Prostate gland (tissue), 2 donors: ENCODE results near the gene RECK. TPM values are rescaled to one million over a fixed set of nuclear protein-coding genes. Genes with fewer than 3 reads are reported as not detected.

ENCODE experiments used
- DNase-seq: peaks from one replicate; pipeline ENCODE4 v3.0.0-alpha.2; 2019; ENCODE audit warnings: low spot score
- H3K27ac ChIP-seq, 2 donors: fragments of 200-600 bp; sonication (generic); 2 replicates each; pipeline ENCODE4 v1.5.1; 2017 to 2019
- H3K27me3 ChIP-seq: fragments of 200-600 bp; sonication (generic); replicated peaks from 2 replicates; pipeline ENCODE4 v1.5.1; 2019; ENCODE audit not compliant: insufficient read depth
- H3K36me3 ChIP-seq, 2 donors: fragments of 200-600 bp; sonication (generic); 1 replicate in 1 of 2; 2 replicates in 1 of 2; pipeline versions ENCODE4 v1.5.1 to v1.8.1; 2017 to 2019
- H3K4me1 ChIP-seq: fragments of 200-600 bp; sonication (generic); replicated peaks from 2 replicates; pipeline ENCODE4 v1.5.1; 2019
- H3K4me3 ChIP-seq, 2 donors: fragments of 200-600 bp; sonication (generic); 2 replicates each; pipeline ENCODE4 v1.5.1; 2017 to 2019
- H3K9me3 ChIP-seq: fragments of 200-600 bp; sonication (generic); 2 replicates; pipeline ENCODE4 v1.5.1; 2017
- POLR2A ChIP-seq: fragments of 450-650 bp; IDR thresholded peaks from one replicate; pipeline ENCODE4 v1.6.1; 2016; ENCODE audit warnings: antibody characterized with exemption, mild to moderate bottlenecking
- POLR2AphosphoS5 ChIP-seq: sonication (generic); formaldehyde crosslinking; IDR thresholded peaks from one replicate; pipeline ENCODE4 v1.6.1; 2017; ENCODE audit warnings: antibody characterized with exemption
- WGBS: methylation state at CpG from one replicate; pipeline ENCODE4 v1.1.5; 2018; 5-methylcytosine and 5-hydroxymethylcytosine counted together
- intact Hi-C: fragments of 100-400 bp; cut with DNase I; formaldehyde crosslinking; loops from one replicate; pipeline ENCODE4 v1.14.2; 2022
- total RNA-seq, 2 donors: library from RNA; depleted of rRNA; stranded (reverse); fragments of >200 nt; gene quantifications; one replicate each; pipeline ENCODE4 v1.1.0, GENCODE V29; 2016
- TF ChIP-seq, protein P1 (sequence below), 4 experiments: fragments of 200-600 bp in 2 of 4; fragments of 450-650 bp in 2 of 4; sonication (generic) in 2 of 4; IDR thresholded peaks; 1 replicate in 3 of 4; 2 replicates in 1 of 4; pipeline ENCODE4 v1.5.1; 2016 to 2019; ENCODE audit warnings: antibody characterized with exemption in 4 of 4, mild to moderate bottlenecking in 2 of 4, moderate library complexity in 2 of 4

The RECK gene
- total RNA-seq, 2 donors from 2014 or later: 6.1 to 7.7 TPM

DNA sequence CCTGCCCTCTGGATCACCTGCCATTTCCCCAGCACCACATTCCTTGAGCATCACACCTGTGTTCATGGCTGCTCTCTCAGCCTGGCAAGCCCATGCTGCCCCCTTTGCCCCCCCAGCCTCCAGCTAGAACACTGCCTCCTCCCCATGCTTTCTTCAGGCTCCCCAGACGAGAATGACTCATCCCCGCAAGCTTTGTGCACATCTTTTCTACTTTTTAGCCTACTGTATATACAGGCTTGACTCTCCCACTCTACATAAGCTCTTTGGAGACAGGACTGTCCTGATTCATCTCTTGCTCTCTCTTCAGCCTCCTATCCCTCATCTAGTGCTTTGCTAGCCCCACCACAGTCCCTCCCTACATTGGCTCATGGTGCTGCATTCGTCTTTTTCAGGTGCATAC, 79.9 kb downstream of the RECK start:
- intact Hi-C loops: no loop called here
- Histone ChIP-seq H3K4me1 (no peaks in the 10 kb centered on the region), H3K36me3 (no peaks in the 10 kb centered on the region), H3K4me3 (no peak overlapping the region), H3K27ac (no peak overlapping the region), H3K9me3 (no peaks in the 10 kb centered on the region), H3K27me3 (no peaks in the 10 kb centered on the region)
- WGBS: 89% methylated on average over 3 of the region's 3 CpGs
- no peak for TF ChIP-seq POLR2AphosphoS5
- TF ChIP-seq POLR2A: no peak
- TF ChIP-seq, protein P1, sequence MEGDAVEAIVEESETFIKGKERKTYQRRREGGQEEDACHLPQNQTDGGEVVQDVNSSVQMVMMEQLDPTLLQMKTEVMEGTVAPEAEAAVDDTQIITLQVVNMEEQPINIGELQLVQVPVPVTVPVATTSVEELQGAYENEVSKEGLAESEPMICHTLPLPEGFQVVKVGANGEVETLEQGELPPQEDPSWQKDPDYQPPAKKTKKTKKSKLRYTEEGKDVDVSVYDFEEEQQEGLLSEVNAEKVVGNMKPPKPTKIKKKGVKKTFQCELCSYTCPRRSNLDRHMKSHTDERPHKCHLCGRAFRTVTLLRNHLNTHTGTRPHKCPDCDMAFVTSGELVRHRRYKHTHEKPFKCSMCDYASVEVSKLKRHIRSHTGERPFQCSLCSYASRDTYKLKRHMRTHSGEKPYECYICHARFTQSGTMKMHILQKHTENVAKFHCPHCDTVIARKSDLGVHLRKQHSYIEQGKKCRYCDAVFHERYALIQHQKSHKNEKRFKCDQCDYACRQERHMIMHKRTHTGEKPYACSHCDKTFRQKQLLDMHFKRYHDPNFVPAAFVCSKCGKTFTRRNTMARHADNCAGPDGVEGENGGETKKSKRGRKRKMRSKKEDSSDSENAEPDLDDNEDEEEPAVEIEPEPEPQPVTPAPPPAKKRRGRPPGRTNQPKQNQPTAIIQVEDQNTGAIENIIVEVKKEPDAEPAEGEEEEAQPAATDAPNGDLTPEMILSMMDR (IDR thresholded peaks at IDR 0.05): no peak
- DNase-seq: no peak

DNA sequence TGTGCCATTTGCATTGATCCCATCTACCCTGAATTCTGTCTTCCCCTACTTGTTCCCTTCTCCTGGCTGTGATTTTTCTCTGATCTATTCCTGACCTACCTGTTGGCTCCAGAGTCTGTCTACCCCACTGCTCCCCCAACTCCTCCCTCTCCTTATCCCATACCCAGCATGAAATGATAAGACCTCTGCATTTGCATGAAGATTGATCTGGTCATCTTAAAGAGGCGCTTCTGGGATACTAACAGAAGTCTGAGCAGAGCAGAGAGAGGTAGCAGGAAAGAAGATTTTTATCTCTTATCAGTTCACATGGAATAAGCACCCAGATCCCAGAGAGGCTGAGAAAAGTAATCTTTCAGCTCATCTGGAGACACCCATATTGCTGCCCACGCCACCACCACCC, 81.5 kb downstream of the RECK start:
- Histone ChIP-seq H3K27ac (no peak overlapping the region), H3K36me3 (no peaks in the 10 kb centered on the region), H3K4me1 (no peaks in the 10 kb centered on the region), H3K27me3 (no peaks in the 10 kb centered on the region), H3K4me3 (no peak overlapping the region), H3K9me3 (no peaks in the 10 kb centered on the region)
- DNase-seq: no peak
- intact Hi-C loops: no loop called here
- no peak for TF ChIP-seq POLR2AphosphoS5
- TF ChIP-seq POLR2A: no peak
- TF ChIP-seq, protein P1 (IDR thresholded peaks at IDR 0.05): no peak
- 96% methylated on average over 2 of the region's 2 CpGs for WGBS

GRCh38 chr9:36118706-36119105, 82.0 kb downstream of the RECK start:
- Histone ChIP-seq H3K27ac (no peak overlapping the region), H3K27me3 (no peaks in the 10 kb centered on the region), H3K9me3 (no peaks in the 10 kb centered on the region), H3K36me3 (no peaks in the 10 kb centered on the region), H3K4me1 (no peaks in the 10 kb centered on the region), H3K4me3 (no peak overlapping the region)
- no peak for DNase-seq
- 84% methylated on average over 15 of the region's 15 CpGs for WGBS
- TF ChIP-seq, protein P1 (IDR thresholded peaks at IDR 0.05): no peak
- TF ChIP-seq POLR2AphosphoS5: no peak
- TF ChIP-seq POLR2A: no peak
- intact Hi-C loops: no loop called here

- no peaks in the 10 kb centered on the region for H3K27me3 ChIP-seq
- DNase-seq: no peak
Measured at GRCh38 chr9:36119476-36119875, 82.8 kb downstream of the RECK start.

DNA sequence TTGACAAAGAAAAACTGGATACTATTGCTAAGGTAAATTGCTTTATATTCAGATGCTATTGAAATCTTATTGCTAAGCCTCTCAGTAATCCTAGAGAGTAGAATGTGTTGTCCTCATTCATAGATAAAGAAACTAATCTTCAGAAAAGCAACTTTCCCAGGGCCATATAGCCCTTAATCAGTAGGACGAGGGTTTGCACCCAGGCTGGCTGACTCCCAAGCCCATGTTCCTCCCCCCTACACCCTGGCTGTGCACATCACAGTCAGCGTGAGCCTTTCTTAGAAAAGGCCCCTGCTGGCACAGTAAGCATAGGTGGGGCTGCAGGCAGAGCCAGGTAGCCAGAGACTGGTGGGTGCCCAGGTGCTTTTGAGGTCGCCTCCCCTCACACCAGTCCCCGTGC, 84.0 kb downstream of the RECK start:
- H3K4me1 ChIP-seq: no peaks in the 10 kb centered on the region
- 88% methylated on average over 4 of the region's 4 CpGs for WGBS
- H3K4me3 ChIP-seq: no peak overlapping the region
- no peak for TF ChIP-seq POLR2AphosphoS5
- TF ChIP-seq, protein P1 (IDR thresholded peaks at IDR 0.05): no peak
- TF ChIP-seq POLR2A: no peak
- no peaks in the 10 kb centered on the region for H3K9me3 ChIP-seq
- intact Hi-C loops: no loop called here
- no peaks in the 10 kb centered on the region for H3K36me3 ChIP-seq
- H3K27me3 ChIP-seq: no peaks in the 10 kb centered on the region
- no peak for DNase-seq
- H3K27ac ChIP-seq: no peak overlapping the region

More at GRCh38 chr9:36119476-36119875, 82.8 kb downstream of the RECK start:
- Histone ChIP-seq H3K4me1 (no peaks in the 10 kb centered on the region), H3K4me3 (no peak overlapping the region), H3K9me3 (no peaks in the 10 kb centered on the region), H3K27ac (no peak overlapping the region), H3K36me3 (no peaks in the 10 kb centered on the region)
- TF ChIP-seq POLR2A: no peak
- TF ChIP-seq POLR2AphosphoS5: peak; percentile 37
- WGBS: 63% methylated on average over 7 of the region's 7 CpGs
- intact Hi-C loops: no loop called here
